ENCODE results near the gene CD200. TPM values are rescaled to one million over a fixed set of nuclear protein-coding genes. Genes with fewer than 3 reads are reported as not detected.

Gene CD200
- total and polyA plus RNA-seq, 8 donors, result 6.6 to 58.0 (median 50.2) TPM

- ATAC-seq, result no peak
- intact Hi-C loops (cut with DNase I), result loop anchor here in 1 of 2 donors (10.0 kb wide), 1 partner anchor 226 kb away; no protein-coding TSS in a partner anchor
- Histone ChIP-seq H3K4me1 (peaks cover 0 to 23% of the 10 kb centered on the region in 2 donors), H3K36me3 (no peaks in the 10 kb centered on the region), H3K4me3 (no peak overlapping the region), H3K27me3 (no peaks in the 10 kb centered on the region), H3K9me3 (no peaks in the 10 kb centered on the region), H3K27ac (no peak overlapping the region)
- TF ChIP-seq, protein P1, sequence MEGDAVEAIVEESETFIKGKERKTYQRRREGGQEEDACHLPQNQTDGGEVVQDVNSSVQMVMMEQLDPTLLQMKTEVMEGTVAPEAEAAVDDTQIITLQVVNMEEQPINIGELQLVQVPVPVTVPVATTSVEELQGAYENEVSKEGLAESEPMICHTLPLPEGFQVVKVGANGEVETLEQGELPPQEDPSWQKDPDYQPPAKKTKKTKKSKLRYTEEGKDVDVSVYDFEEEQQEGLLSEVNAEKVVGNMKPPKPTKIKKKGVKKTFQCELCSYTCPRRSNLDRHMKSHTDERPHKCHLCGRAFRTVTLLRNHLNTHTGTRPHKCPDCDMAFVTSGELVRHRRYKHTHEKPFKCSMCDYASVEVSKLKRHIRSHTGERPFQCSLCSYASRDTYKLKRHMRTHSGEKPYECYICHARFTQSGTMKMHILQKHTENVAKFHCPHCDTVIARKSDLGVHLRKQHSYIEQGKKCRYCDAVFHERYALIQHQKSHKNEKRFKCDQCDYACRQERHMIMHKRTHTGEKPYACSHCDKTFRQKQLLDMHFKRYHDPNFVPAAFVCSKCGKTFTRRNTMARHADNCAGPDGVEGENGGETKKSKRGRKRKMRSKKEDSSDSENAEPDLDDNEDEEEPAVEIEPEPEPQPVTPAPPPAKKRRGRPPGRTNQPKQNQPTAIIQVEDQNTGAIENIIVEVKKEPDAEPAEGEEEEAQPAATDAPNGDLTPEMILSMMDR (IDR thresholded peaks at IDR 0.05), result no peak
- no peak for DNase-seq
Measured at GRCh38 chr3:112298781-112299180, 34.2 kb upstream of the CD200 start.

DNA sequence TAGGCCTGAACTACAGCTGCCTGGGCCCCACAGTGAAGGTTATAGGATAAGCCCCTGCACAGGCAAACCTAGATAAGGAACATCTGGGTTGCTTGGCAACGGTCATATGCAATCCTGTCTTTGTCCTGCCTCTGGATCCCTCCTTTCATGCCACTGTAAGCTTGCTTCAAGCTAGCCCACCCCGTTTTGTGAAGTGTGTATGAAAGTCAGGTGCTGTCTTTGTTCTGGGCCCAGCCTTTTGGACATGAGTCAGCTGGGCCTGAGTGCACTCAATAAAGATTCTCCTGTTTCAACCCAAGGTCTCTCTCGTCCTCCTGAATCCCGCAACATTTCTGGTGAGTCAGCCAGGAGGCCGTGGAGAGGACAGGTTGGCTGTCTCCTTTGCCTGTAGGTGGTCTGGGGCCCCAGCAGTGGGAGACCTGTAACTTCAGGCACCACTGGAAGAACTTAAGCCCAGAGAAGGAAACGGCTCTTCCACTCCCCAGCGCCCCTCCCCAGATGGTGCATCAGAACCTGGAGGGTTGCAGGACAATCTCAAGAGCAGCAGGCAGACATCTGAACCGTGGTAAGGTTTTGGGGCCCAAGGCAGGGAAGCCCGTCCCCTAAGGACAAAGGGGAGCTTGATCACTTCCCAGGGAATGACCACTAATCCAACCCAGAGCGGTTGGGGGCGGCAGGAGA is 30.7 kb upstream of the CD200 start:
- no peak overlapping the region for H3K4me3 ChIP-seq
- peak in 1 of 4 donors; percentile 24 for DNase-seq
- peaks cover 0 to 28% of the 10 kb centered on the region in 2 donors for H3K4me1 ChIP-seq
- no peak overlapping the region for H3K27ac ChIP-seq
- ATAC-seq, result no peak
- no peaks in the 10 kb centered on the region for H3K36me3 ChIP-seq
- TF ChIP-seq, protein P1 (IDR thresholded peaks at IDR 0.05), result no peak
- intact Hi-C loops (cut with DNase I), result no loop called here
- H3K27me3 ChIP-seq, result no peaks in the 10 kb centered on the region
- no peaks in the 10 kb centered on the region for H3K9me3 ChIP-seq

- Histone ChIP-seq H3K9me3 (no peaks in the 10 kb centered on the region), H3K4me3 (peak overlapping the region; percentile 25), H3K27ac (no peak overlapping the region), H3K36me3 (no peaks in the 10 kb centered on the region), H3K4me1 (peaks cover 0 to 20% of the 10 kb centered on the region in 2 donors), H3K27me3 (no peaks in the 10 kb centered on the region)
- DNase-seq, result peak in 1 of 4 donors; percentile 23
- TF ChIP-seq, protein P1 (IDR thresholded peaks at IDR 0.05), result no peak
- intact Hi-C loops (cut with DNase I), result no loop called here
- peak; percentile 8 for ATAC-seq
Measured at GRCh38 chr3:112302881-112303763, 29.8 kb upstream of the CD200 start.

DNA sequence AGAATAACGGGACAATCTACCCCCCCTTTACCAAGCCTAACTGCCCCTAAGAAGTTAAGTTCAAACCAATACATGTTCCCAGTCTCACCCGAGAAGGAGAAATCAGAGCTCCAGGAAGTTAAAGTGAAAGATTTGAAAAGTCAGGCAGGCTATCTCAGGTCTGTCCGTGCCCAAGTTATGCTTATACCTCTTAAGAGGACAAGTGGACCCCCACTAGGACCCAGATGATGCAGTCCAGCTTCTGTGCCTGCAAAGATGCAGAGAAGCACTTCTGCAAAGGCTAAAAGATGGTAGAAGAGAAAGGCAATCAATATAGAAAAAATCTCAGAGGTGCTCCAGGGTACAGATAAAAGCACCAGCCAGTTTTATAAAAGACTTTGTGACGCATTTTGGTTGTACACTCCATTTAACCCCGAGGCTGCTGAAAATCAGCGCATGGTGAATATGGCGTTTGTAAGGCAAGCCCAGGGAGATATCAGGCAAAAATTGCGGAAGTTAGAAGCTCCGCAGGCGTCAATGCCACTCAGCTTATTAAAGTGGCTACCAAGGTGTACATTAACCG is 29.1 kb upstream of the CD200 start:
- Histone ChIP-seq H3K27ac (no peak overlapping the region), H3K9me3 (no peaks in the 10 kb centered on the region), H3K27me3 (no peaks in the 10 kb centered on the region), H3K36me3 (no peaks in the 10 kb centered on the region), H3K4me1 (peaks cover 0 to 19% of the 10 kb centered on the region in 2 donors), H3K4me3 (peak overlapping the region; percentile 25)
- ATAC-seq (peak; percentile 44), DNase-seq (peak in 2 of 4 donors; percentile 34 to 44)
- TF ChIP-seq, protein P1 (IDR thresholded peaks at IDR 0.05), result no peak
- intact Hi-C loops (cut with DNase I), result no loop called here

- Histone ChIP-seq H3K4me3 (no peak overlapping the region), H3K27me3 (no peaks in the 10 kb centered on the region), H3K36me3 (no peaks in the 10 kb centered on the region), H3K9me3 (no peaks in the 10 kb centered on the region), H3K4me1 (peaks cover 0 to 19% of the 10 kb centered on the region in 2 donors), H3K27ac (no peak overlapping the region)
- no peak for DNase-seq
- ATAC-seq, result no peak
- TF ChIP-seq, protein P1 (IDR thresholded peaks at IDR 0.05), result peak in 1 of 2 donors; percentile 23
- intact Hi-C loops (cut with DNase I), result no loop called here
Measured at GRCh38 chr3:112304611-112305010, 28.3 kb upstream of the CD200 start.
